GM19193 (cell line): Measurements from ENCODE around the gene SPRED1.

Source experiments
- POLR2A ChIP-seq: IDR thresholded peaks from 4 replicates; pipeline ENCODE4 v1.6.1; 2011; ENCODE audit not compliant: insufficient read depth, insufficient read length; ENCODE audit errors: extremely low read depth

The SPRED1 gene

DNA sequence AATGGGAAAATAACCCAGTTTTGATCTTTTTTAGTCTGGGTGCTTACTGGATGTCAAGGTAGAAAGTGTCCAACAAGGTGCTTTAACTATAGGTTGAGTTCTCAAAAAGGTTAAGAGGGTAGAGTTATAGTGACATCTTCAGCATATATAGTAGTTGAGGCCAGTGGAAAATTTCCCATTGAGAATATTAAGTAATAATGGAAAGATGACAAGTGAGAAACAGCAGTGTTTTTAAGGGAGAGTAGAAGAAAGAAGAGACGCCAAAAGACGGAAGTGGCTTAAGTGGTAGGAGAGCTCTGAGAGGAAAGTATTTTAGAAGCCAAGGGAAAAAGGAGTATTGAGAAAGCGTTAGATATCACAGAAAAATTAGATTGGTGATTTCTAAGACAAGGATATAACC lies 10.6 kb downstream of the SPRED1 start:
- TF ChIP-seq POLR2A: no peak

DNA sequence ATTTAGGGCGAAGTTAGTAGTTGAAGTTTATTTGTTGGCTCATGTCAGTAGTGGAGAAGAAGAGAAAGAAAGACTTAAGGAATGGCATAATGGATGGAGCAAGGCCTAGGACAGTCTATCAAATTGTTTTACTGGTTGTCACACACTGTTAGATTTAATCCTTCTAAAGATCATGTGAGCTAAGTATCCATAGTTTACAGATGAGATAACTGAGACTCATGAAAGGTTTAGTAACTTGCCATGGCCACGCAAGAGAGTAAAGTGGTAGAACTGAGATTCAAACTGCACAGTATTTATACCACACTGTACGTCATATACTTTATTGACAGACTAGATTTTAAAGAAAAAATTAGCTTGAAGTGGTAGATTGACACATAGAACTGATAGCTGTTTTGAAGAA lies 11.4 kb downstream of the SPRED1 start:
- no peak for TF ChIP-seq POLR2A

DNA sequence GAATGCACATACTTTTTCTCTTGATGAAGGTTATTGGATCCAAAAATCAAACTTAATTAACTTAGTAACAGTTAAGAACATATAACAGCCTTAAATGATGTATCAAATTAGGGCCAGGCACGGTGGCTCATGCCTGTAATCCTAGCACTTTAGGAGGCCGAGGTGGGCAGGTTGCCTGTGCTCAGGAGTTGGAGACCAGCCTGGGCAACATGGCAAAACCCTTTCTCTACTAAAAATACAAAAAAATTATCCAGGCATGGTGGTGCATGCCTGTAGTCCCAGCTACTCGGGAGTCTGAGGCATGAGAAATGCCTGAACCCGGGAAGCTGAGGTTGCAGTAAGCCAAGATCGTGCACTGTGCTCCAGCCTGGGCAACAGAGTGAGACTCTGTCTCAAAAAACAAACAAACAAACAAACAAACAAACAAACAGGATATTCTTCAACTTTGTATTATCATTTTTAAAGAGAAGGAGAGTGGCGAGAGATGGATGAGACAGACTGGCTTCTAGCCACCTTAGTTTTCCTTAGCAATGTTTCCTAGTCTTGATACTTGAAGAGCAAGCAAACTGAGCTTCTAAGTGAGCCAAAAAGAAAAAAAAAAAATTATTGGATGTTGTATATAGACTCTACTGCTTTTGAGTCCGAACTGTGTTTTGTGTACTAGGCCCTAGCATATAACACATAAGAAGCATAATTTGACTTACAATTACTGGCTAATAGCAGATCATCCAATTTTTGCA lies 13.8 kb downstream of the SPRED1 start:
- no peak for TF ChIP-seq POLR2A

DNA sequence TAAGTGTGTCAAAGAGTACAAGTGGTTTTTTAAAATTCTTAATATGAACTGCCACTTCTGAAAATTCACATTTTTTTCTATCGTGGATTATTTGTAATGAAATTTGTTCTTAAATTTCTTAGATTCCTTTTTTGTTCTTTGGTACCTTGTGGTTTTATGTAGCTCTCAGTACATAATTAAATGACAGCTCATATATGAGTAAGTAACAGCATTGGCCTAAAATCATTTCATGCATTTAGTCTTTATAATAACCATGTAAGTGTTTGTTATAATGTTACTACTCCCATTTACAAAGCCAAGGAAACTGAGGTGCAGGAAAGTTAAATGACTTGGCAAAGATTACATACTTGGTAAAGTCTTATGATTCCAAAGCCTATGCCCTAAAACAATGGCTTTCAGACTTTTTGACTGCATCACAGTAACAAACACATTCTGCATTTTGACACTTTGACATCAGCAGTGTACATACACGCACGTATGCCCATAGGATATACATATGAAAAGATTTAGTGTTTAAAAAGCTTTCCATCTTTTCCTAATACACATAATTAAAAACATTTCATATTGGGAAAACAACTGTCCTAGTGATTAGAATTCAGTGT lies 14.9 kb downstream of the SPRED1 start:
- TF ChIP-seq POLR2A: no peak

DNA sequence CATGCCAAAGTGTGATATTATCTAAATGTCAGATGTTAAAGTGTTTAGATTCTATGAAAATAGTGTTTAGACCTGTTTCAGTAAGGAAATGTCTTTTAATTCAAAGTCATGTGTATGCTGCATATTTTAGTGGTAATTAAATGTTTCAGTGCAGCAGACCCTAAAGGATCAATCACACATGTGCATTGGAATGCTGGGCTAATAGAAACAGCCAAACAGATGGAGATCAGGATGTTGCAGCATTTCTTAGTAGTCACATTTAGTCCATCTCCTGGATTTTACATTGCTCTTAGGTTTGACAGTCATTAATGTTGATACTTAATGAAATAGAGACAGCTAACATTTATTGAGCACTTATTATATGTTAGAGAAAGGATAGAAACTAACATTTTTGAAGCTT lies 18.5 kb downstream of the SPRED1 start:
- TF ChIP-seq POLR2A: no peak

DNA sequence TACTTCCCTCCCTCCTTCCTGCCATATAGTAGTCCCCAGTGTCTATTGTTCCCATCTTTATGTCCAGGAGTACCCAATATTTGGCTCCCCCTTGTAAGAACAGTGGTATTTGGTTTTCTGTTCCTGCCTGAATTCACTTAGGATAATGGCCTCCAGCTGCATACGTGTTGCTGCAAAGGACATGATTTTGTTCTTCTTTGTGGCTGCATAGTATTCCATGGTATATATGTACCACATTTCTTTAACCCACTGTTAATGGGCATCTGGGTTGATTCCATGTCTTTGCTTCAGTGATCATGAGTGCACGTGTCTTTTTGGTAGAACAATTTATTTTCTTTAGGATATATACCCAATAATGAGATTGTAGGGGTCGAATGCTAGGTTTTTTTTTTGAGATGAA lies 19.3 kb downstream of the SPRED1 start:
- TF ChIP-seq POLR2A: no peak

DNA sequence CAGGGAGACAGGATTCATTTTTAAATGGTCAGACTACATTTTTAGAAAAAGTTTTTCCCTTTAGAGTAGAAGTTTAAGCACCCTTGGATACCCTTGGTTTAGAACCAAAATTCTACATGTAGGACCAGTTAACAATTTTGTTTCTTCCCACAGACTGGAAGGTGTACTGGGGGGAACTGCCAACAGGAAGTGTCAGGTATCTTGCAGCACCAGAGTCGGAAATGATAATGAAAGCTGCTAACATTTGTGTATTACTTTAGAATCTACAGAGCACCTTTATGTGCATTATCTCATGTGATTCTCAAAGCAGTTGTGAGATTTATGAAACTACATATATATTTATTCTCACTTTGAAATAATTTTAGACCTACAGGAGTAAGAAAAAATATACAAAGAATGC lies 21.5 kb downstream of the SPRED1 start:
- no peak for TF ChIP-seq POLR2A

DNA sequence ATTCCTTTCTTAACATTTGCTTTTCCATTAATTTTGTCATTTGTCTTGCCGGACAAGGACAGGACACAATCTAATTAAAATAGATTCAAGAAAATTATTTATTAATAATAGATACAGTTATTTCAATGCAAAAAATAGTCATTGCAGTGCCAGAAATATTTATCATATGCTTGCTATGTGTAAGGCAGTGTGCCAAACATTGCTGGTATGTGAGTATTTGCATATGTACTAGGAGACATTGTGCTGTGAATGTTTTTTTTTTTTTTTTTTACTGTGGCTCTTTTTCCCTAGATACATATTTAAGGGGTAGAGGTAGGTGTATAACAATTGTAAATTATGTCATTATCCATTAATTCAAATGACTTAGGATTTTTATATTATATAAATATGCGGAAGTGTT lies 23.3 kb downstream of the SPRED1 start:
- TF ChIP-seq POLR2A: no peak

DNA sequence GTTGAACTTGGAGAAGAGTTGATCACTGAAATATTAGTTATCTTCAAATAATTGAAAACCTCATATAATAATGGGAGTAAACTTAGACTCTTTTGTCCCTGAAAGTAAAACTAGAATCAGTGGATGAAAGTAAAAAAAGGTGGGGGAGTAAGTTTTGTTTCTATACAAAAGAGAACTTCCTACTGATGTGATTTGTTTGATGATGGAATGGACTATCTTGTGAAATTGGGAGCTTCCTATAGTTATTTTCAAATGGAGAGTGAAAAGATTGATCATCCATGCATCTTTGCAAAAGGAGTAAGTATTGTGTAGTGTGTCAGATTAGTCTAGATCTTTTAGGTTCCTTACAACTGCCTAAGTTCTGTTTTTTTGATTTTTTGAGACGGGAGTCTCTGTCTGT lies 28.4 kb downstream of the SPRED1 start:
- no peak for TF ChIP-seq POLR2A

DNA sequence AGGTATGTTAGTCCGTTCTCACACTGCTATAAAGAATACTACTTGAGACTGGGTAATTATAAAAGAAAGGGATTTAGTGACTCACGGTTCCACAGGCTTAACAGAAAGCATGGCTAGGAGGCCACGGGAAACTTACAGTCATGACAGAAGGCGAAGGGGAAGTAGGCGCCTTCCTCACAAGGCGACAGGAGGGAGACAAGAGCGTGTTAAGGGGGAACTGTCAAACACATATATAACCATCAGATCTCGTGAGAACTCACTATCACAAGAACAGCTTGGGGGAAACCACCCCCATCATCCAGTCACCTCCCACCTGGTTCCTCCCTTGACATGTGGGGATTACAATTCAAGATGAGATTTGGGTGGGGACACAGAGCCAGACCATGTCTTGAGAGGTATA lies 30.4 kb downstream of the SPRED1 start:
- no peak for TF ChIP-seq POLR2A

DNA sequence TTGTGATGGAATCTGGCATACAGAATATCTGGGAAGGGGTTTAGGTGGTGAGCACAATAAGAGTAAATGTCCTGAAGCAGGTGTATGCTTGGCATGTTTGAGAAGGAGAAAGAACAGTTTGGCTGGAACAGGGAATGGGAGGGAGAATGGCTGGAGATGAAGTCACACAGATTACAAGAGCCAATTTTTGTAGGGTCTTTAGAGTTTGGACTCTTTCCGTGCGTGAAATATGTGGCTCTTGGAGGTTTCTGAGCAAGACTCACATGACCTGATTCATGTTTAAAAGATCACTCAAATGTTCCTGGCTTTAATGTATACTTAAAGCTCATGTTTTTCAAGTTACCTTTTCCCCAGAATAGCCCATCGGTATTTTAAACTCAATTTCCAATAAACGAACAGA lies 32.8 kb downstream of the SPRED1 start:
- TF ChIP-seq POLR2A: no peak

DNA sequence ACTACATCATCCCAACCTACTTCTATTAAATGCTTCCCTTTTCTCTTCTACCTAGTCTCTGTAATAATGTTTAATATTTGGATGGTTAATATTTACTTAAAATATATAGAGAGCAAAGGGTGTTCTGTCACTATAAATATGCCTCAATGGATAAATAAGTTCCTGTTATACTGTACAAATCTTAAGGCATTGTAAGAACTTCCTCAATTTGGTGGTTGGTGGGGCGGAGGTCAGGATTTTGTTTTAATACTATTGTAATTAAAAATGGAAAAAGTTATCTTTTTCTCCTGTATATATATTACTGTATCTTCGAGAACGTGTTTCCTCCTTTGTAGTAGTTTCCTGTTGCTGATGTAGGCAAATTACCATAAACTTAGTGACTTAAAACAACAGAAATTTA lies 41.5 kb downstream of the SPRED1 start:
- no peak for TF ChIP-seq POLR2A

DNA sequence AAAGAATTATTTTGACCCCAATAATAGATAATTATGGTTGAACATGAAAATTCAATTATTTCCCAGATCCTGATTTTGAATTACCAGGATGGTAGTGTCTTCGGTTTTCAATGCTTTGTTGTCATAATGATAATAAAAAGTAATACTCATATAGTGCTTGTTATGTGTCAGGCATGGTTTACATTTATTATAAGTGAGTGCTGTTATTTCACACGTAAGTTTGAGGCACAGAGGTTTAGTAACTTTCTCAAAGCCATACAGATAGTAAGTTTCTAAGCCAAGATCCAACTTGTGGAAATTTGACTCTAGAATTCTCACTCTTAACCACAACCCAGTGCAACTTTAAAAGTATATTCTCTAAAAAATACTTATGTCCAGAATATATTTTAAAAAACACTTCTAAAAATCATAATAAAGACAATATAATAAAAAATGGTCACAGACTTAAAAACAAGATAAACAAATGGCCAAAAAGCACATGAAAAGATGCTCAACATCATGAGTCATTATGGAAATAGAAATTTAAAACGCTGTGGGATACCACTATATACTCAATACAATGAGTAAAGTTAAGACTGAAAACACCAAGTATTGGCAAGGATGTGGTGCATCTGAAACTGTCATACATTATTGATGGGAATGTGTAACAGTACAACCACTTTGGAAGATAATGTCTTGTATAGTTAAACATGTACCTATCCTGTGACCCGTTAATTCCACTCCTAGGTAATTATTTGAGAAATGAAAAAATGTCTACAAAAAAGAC lies 45.2 kb downstream of the SPRED1 start:
- TF ChIP-seq POLR2A: no peak

DNA sequence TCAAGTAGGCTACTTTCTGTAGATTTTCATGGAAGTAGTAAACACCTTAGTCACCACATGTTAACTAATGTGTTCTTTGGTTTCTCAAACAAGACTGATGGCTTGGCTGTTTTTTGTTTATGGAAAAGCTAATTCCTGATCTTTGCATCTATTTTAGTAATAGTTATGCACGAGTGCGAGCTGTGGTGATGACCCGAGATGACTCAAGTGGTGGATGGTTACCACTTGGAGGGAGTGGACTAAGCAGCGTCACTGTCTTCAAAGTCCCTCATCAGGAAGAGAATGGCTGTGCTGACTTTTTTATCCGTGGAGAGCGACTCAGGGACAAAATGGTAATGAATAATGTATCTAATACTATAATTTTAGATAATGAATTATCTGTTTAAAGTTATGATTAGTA lies 46.6 kb downstream of the SPRED1 start:
- TF ChIP-seq POLR2A: no peak

DNA sequence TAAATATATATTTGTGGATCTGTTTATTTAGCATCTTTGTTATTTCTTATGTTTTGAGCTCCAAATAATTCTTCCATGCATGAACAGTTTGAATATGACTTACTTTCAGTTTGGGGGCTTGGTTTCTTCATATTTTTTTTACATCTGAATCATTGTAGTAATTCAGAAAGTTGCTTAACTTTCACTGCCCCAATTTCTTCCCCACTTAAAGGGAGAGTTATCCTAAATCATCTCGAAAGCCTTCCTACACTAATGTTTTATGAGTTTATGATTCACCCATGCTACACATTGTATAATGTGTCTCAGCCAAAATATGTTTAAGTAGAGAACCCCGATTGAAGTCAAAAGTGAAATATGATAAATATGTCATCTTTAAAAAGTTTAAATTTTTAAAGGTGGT lies 47.8 kb downstream of the SPRED1 start:
- no peak for TF ChIP-seq POLR2A

DNA sequence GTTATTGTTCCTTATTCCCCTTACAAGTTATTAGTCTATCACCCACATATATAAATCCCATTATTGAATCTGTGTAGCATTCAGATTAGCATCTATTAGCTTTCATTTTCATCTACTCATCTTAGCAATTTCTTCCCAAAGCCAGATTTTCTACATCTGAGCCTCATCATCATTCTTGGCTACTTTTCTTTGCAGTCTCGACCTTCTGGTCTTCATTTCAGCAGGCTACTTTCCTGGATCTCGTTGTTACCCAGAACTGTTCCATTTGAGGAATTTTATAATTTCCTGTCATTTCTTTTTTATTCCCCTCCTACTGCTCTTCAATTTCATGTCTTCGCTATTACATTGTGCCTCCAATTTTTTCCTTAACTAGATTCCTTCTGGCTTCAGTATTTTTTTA lies 51.8 kb downstream of the SPRED1 start:
- TF ChIP-seq POLR2A: no peak

DNA sequence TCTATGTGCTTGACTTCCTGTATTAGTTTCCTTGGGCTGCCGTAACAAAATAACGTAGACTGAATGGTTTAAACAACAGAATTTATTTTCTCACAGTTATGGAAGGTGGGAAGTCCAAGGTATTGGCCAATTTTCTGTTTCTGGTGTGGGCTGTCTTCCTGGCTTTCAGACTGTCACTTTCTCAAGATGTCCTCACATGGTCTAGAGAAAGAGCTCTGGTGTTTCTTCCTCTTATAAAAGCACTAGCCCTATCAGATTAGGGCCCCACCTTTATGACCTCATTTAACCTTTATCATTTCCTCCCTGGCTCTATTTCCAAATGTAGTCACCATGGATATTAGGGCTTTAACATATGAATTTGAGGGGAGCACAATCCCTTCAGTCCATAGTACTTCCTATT lies 54.6 kb downstream of the SPRED1 start:
- TF ChIP-seq POLR2A: no peak
